ENCODE results near the gene NAPA. TPM values are rescaled to one million over a fixed set of nuclear protein-coding genes. Genes with fewer than 3 reads are reported as not detected.

Gene NAPA
- total RNA-seq, 4 donors from 2014 or later = 94.8 to 138 (median 114) TPM

DNA sequence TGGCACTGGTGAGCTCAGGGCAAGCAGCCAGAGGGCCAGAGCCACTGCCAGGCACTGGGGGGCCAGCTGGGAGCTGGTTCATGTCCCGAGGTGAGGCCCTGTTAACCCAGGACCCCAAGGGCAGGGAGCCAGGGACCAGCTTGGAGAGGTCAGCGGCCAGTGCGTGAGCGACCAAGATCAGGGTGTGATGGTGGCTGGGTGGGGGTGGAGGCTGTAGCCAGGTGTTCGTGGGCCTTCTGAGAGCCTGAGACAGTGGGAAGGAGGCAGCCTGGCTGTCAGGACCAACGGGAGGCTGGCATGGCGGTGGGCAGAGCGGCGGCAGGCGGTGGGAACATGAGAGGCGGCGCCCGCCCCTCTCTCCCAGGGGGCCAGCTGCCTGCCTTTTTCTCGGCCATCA lies 22.7 kb downstream of the NAPA start:
- TF ChIP-seq EP300 (IDR thresholded peaks at IDR 0.05; ENCODE audit: low read depth) (no peak), POLR2AphosphoS5 (IDR thresholded peaks at IDR 0.05) (no peak), POLR2A (IDR thresholded peaks at IDR 0.05) (no peak)
- TF ChIP-seq, protein P1, sequence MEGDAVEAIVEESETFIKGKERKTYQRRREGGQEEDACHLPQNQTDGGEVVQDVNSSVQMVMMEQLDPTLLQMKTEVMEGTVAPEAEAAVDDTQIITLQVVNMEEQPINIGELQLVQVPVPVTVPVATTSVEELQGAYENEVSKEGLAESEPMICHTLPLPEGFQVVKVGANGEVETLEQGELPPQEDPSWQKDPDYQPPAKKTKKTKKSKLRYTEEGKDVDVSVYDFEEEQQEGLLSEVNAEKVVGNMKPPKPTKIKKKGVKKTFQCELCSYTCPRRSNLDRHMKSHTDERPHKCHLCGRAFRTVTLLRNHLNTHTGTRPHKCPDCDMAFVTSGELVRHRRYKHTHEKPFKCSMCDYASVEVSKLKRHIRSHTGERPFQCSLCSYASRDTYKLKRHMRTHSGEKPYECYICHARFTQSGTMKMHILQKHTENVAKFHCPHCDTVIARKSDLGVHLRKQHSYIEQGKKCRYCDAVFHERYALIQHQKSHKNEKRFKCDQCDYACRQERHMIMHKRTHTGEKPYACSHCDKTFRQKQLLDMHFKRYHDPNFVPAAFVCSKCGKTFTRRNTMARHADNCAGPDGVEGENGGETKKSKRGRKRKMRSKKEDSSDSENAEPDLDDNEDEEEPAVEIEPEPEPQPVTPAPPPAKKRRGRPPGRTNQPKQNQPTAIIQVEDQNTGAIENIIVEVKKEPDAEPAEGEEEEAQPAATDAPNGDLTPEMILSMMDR (IDR thresholded peaks at IDR 0.05) = no peak
- H3K27ac ChIP-seq = no peak overlapping the region
- peaks cover 0 to 5% (median 0%) of the 10 kb centered on the region in 4 donors for H3K36me3 ChIP-seq
- no peaks in the 10 kb centered on the region for H3K9me3 ChIP-seq
- DNase-seq = no peak
- in situ Hi-C loops (cut with MboI; ENCODE audit: low pct_ligation_motif_present in 1 of 4, low pct_unique_long_range_greater_than_20kb in 1 of 4, low sequenced_read_pairs in 3 of 4) = no loop called here
- 93% methylated on average over 13 of the region's 14 CpGs; no CpG with 5 or more reads in 1 of the 2 donors for WGBS, 2 donors (ENCODE audit: low coverage in 1 of 2)
- intact Hi-C loops (cut with DNase I; ENCODE audit: low total_unique reads) = no loop called here
- no peak overlapping the region for H3K4me3 ChIP-seq
- no peaks in the 10 kb centered on the region for H3K27me3 ChIP-seq
- H3K4me1 ChIP-seq = no peaks in the 10 kb centered on the region

DNA sequence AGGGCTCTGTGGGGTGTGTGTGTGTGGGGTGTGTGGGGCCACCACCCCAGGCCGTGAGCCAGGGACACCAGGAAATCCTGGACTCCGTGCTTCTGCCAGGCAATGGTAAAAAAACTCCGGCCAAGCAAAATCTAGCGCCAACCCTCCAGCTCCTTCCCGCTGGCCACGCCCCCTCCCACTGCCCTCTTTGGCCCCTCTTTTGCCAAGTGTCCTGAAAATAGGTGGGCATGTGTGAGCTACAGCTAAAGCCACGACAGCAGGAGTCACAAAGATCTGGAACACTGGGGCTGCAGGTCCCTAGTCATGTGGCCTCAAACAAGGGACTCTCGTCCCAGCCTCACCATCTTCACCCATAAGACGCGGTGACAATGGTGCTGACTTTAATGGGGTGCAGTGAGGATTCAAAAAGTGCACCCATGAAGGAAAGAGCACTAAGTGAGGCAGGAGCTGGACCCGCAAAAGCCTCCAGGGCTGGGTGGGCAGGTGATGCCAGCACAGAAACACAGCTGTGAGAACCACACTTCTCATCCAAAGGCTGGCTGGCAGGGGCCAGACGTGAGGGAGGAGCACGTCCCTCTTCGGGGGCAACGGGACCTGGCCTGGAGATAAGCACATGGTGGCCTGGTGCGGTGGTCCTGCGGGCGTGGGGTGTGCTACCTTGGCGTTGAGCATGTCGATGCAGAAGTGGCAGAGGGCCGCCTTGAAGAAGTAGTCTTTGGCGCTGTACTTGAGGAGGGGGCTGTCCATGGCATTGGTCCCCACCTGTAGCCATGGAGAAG lies 23.3 kb downstream of the NAPA start:
- Histone ChIP-seq H3K4me3 (no peak overlapping the region), H3K9me3 (no peaks in the 10 kb centered on the region), H3K27ac (no peak overlapping the region), H3K36me3 (peaks cover 0 to 5% (median 0%) of the 10 kb centered on the region in 4 donors), H3K27me3 (no peaks in the 10 kb centered on the region), H3K4me1 (no peaks in the 10 kb centered on the region)
- intact Hi-C loops (cut with DNase I; ENCODE audit: low total_unique reads) (no loop called here), in situ Hi-C loops (cut with MboI; ENCODE audit: low pct_ligation_motif_present in 1 of 4, low pct_unique_long_range_greater_than_20kb in 1 of 4, low sequenced_read_pairs in 3 of 4) (no loop called here)
- no peak for DNase-seq
- 88% methylated on average over 22 of the region's 22 CpGs; no CpG with 5 or more reads in 1 of the 2 donors for WGBS, 2 donors (ENCODE audit: low coverage in 1 of 2)
- TF ChIP-seq EP300 (IDR thresholded peaks at IDR 0.05; ENCODE audit: low read depth) (no peak), POLR2A (IDR thresholded peaks at IDR 0.05) (no peak), POLR2AphosphoS5 (IDR thresholded peaks at IDR 0.05) (no peak)
- TF ChIP-seq, protein P1 (IDR thresholded peaks at IDR 0.05) = no peak

DNA sequence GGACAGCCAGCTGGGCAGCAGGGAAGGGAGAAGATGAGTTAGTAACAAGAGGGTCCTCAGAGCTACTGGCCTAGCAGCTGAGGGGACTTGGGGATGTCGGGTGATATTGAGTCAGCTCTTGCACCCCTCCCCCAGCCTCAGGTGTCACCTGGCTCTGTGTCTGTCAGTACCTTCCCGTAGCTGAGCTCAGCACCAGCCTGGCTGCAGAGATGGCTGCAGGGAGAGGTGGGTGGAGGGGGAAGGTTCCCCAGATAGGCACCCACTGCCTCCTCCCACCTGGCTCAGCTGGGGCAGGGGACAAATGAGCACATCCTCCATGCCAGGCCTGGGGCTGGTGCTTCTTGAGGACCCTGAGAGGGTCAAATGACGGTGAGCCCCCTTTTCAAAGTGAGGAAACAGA lies 24.0 kb downstream of the NAPA start:
- H3K36me3 ChIP-seq = peaks cover 0 to 5% (median 0%) of the 10 kb centered on the region in 4 donors
- intact Hi-C loops (cut with DNase I; ENCODE audit: low total_unique reads) = no loop called here

DNA sequence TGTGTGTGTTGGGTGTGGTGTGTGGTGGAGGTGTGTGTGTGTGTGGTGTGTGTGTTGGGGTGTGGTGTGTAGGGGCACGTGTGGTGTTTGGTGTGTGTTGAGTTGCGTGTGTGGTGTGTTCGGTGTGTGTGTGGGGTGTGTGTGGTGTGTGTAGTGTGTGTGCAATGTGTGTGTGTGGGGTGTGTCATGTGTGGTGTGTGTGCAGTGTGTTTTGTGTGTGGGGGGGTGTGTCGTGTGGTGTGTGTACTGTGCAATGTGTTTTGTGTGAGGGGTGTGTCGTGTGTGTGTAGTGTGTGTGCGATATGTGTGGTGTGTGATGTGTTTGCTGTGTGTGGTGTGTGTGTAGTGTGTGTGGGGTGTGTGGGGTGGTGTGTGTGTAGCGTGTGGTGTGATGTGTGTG lies 24.8 kb downstream of the NAPA start:
- Histone ChIP-seq H3K4me1 (peaks cover 0 to 3% (median under 1%) of the 10 kb centered on the region in 4 donors), H3K4me3 (no peak overlapping the region), H3K36me3 (peaks cover 0 to 5% (median 0%) of the 10 kb centered on the region in 4 donors), H3K9me3 (no peaks in the 10 kb centered on the region), H3K27ac (no peak overlapping the region), H3K27me3 (no peaks in the 10 kb centered on the region)
- TF ChIP-seq, protein P1 (IDR thresholded peaks at IDR 0.05) = no peak
- TF ChIP-seq POLR2A (IDR thresholded peaks at IDR 0.05) = no peak
- no peak for TF ChIP-seq EP300 (IDR thresholded peaks at IDR 0.05; ENCODE audit: low read depth)
- no peak for TF ChIP-seq POLR2AphosphoS5 (IDR thresholded peaks at IDR 0.05)
- in situ Hi-C loops (cut with MboI; ENCODE audit: low pct_ligation_motif_present in 1 of 4, low pct_unique_long_range_greater_than_20kb in 1 of 4, low sequenced_read_pairs in 3 of 4) (no loop called here), intact Hi-C loops (cut with DNase I; ENCODE audit: low total_unique reads) (no loop called here)
- WGBS, 2 donors (ENCODE audit: low coverage in 1 of 2) = 79 to 82% methylated on average over 5 to 7 of the region's 7 CpGs
- DNase-seq = no peak

More for the DNA sequence above, 24.0 kb downstream of the NAPA start:
- Histone ChIP-seq H3K9me3 (no peaks in the 10 kb centered on the region), H3K27me3 (no peaks in the 10 kb centered on the region), H3K4me1 (no peaks in the 10 kb centered on the region), H3K4me3 (no peak overlapping the region), H3K27ac (no peak overlapping the region)
- no peak for TF ChIP-seq POLR2AphosphoS5 (IDR thresholded peaks at IDR 0.05)
- no peak for TF ChIP-seq EP300 (IDR thresholded peaks at IDR 0.05; ENCODE audit: low read depth)
- TF ChIP-seq, protein P1 (IDR thresholded peaks at IDR 0.05) = no peak
- TF ChIP-seq POLR2A (IDR thresholded peaks at IDR 0.05) = no peak
- in situ Hi-C loops (cut with MboI; ENCODE audit: low pct_ligation_motif_present in 1 of 4, low pct_unique_long_range_greater_than_20kb in 1 of 4, low sequenced_read_pairs in 3 of 4) = no loop called here
- no peak for DNase-seq
- 63% methylated on average over 3 of the region's 3 CpGs; no CpG with 5 or more reads in 1 of the 2 donors for WGBS, 2 donors (ENCODE audit: low coverage in 1 of 2)
